HG03378 (cell line): Measurements from ENCODE around the gene SPATA31E1.
"Not testable (repeated sequence)": the region's sequence is repeated elsewhere in the genome, so short reads cannot be mapped to it uniquely, and the experiment has no call there.

Experiments
- ATAC-seq: cut with Tn5 transposase; IDR thresholded peaks from one replicate; pipeline ENCODE4 v1.9.1; 2021; ENCODE audit warnings: mild to moderate bottlenecking, moderate library complexity; ENCODE audit not compliant: unreplicated experiment

The SPATA31E1 gene

GRCh38 chr9:87919013-87919412, 36.3 kb downstream of the SPATA31E1 start:
- not testable (repeated sequence) for ATAC-seq

GRCh38 chr9:87921561-87921960, 38.9 kb downstream of the SPATA31E1 start:
- ATAC-seq, result not testable (repeated sequence)

- ATAC-seq, result not testable (repeated sequence)
These were observed 40.3 kb downstream of the SPATA31E1 start for GRCh38 chr9:87923012-87923411.

- not testable (repeated sequence) for ATAC-seq
These were observed 42.2 kb downstream of the SPATA31E1 start for GRCh38 chr9:87924851-87925250.

- not testable (repeated sequence) for ATAC-seq
These were observed 46.5 kb downstream of the SPATA31E1 start for GRCh38 chr9:87929152-87929551.

GRCh38 chr9:87934444-87934843, 51.8 kb downstream of the SPATA31E1 start:
- not testable (repeated sequence) for ATAC-seq

GRCh38 chr9:87937352-87937751, 54.7 kb downstream of the SPATA31E1 start:
- not testable (repeated sequence) for ATAC-seq

- ATAC-seq, result not testable (repeated sequence)
These were observed 55.2 kb downstream of the SPATA31E1 start for GRCh38 chr9:87937918-87938317.

GRCh38 chr9:87938336-87938735, 55.7 kb downstream of the SPATA31E1 start:
- not testable (repeated sequence) for ATAC-seq
